H1 (cell line): ENCODE measurements around the gene DMRTC1B. TPM values are rescaled to one million over a fixed set of nuclear protein-coding genes. Genes with fewer than 3 reads are reported as not detected.
"Not testable (repeated sequence)": the region's sequence is repeated elsewhere in the genome, so short reads cannot be mapped to it uniquely, and the experiment has no call there.

Source experiments
- CTCF ChIA-PET: fragments of 300-600 bp; sonication (Branson Sonifier 250); formaldehyde crosslinking; loops from one replicate; lab custom pipeline; 2021; ENCODE audit not compliant: partially characterized antibody; lab: Charles Lee
- POLR2A ChIA-PET: fragments of 300-600 bp; sonication (Branson Sonifier 250); formaldehyde crosslinking; loops from one replicate; lab custom pipeline; 2021; ENCODE audit warnings: inconsistent platforms; ENCODE audit not compliant: partially characterized antibody; lab: Charles Lee
- DNase-seq, 2 experiments: peaks; one replicate each; pipeline versions ENCODE4 v3.0.0 to v3.0.0-alpha.2; 2010 to 2022; ENCODE audit warnings: low spot score in 2 of 2, low read depth in 1 of 2, mixed read lengths in 1 of 2
- FAIRE-seq: peaks from 2 replicates; lab custom pipeline; 2011; peaks lifted over from hg19 to GRCh38; lab: Jason Lieb, UNC
- H2AFZ ChIP-seq: 2 replicates; pipeline ENCODE4 v1.8.1; 2012; ENCODE audit warnings: low read length, inconsistent platforms
- H2AK5ac ChIP-seq: 2 replicates; pipeline ENCODE4 v1.6.1; 2013; ENCODE audit warnings: low read depth, low read length
- H2BK120ac ChIP-seq: replicated peaks from 2 replicates; pipeline ENCODE3; 2013; ENCODE audit warnings: low read depth, low read length, inconsistent platforms
- H2BK12ac ChIP-seq: 2 replicates; pipeline ENCODE4 v1.6.1; 2013; ENCODE audit warnings: low read depth, low read length
- H2BK15ac ChIP-seq: 2 replicates; pipeline ENCODE4 v1.6.1; 2013; ENCODE audit warnings: low read length
- H2BK20ac ChIP-seq: 2 replicates; pipeline ENCODE4 v1.6.1; 2013; ENCODE audit warnings: low read length
- H2BK5ac ChIP-seq: 2 replicates; pipeline ENCODE4 v1.6.1; 2013; ENCODE audit warnings: low read depth, low read length
- H3K14ac ChIP-seq: 2 replicates; pipeline ENCODE4 v1.6.1; 2013; ENCODE audit warnings: inconsistent platforms; ENCODE audit not compliant: insufficient read length
- H3K18ac ChIP-seq: 2 replicates; pipeline ENCODE4 v1.6.1; 2013; ENCODE audit warnings: low read length; ENCODE audit errors: extremely low read depth
- H3K23ac ChIP-seq: 2 replicates; pipeline ENCODE4 v1.6.1; 2013; ENCODE audit warnings: inconsistent platforms; ENCODE audit not compliant: insufficient read length
- H3K23me2 ChIP-seq: 2 replicates; pipeline ENCODE4 v1.6.1; 2013; ENCODE audit warnings: low read depth, low read length
- H3K27ac ChIP-seq: 2 replicates; pipeline ENCODE4 v1.6.1; 2011; ENCODE audit warnings: low read depth, low read length, inconsistent platforms
- H3K27me3 ChIP-seq, 4 experiments: replicated peaks in 1 of 4; 1 replicate in 1 of 4; 2 replicates in 3 of 4; pipeline versions ENCODE4 v1.6.1 to v1.8.1; 2011 to 2013; ENCODE audit warnings: low read length in 3 of 4, mild to moderate bottlenecking in 3 of 4, inconsistent platforms in 2 of 4, mixed read lengths in 2 of 4, moderate library complexity in 1 of 4; ENCODE audit not compliant: control insufficient read depth in 3 of 4, insufficient read depth in 3 of 4; ENCODE audit errors: extremely low read depth in 1 of 4
- H3K36me3 ChIP-seq, 4 experiments: 2 replicates each; pipeline versions ENCODE4 v1.6.1 to v1.8.1; 2011 to 2013; ENCODE audit warnings: mild to moderate bottlenecking in 4 of 4, low read length in 3 of 4, moderate library complexity in 2 of 4, control low read depth in 1 of 4, inconsistent platforms in 1 of 4; ENCODE audit not compliant: insufficient read depth in 4 of 4, control insufficient read depth in 2 of 4
- H3K4ac ChIP-seq: replicated peaks from 2 replicates; pipeline ENCODE3; 2013; ENCODE audit warnings: low read length, low read depth, mixed read lengths, inconsistent platforms; ENCODE audit not compliant: insufficient read length
- H3K4me1 ChIP-seq, 4 experiments: replicated peaks in 1 of 4; 1 replicate in 1 of 4; 2 replicates in 3 of 4; pipeline versions ENCODE4 v1.6.1 to v1.8.1; 2011 to 2013; ENCODE audit warnings: low read length in 3 of 4, inconsistent platforms in 2 of 4, mixed read lengths in 1 of 4; ENCODE audit not compliant: insufficient read depth in 4 of 4, control insufficient read depth in 3 of 4
- H3K4me2 ChIP-seq, 2 experiments: 2 replicates each; pipeline versions ENCODE4 v1.6.1 to v1.8.1; 2011 to 2013; ENCODE audit warnings: low read depth in 2 of 2, low read length in 2 of 2, control low read depth in 1 of 2, inconsistent platforms in 1 of 2, mild to moderate bottlenecking in 1 of 2; ENCODE audit not compliant: insufficient read depth in 1 of 2
- H3K4me3 ChIP-seq, 4 experiments: fragments of 200-600, 300-600 bp in 1 of 4; sonication (generic), shearing (Covaris generic), sonication (Bioruptor Twin) in 1 of 4; 2 replicates each; pipeline versions ENCODE4 v1.5.1 to v1.8.1; 2011 to 2016; ENCODE audit warnings: low read length in 4 of 4, low read depth in 3 of 4, control low read depth in 2 of 4, inconsistent platforms in 2 of 4, mild to moderate bottlenecking in 2 of 4, mixed read lengths in 1 of 4, moderate library complexity in 1 of 4; ENCODE audit not compliant: insufficient read depth in 2 of 4; ENCODE audit errors: extremely low read depth in 1 of 4
- H3K56ac ChIP-seq: replicated peaks from 2 replicates; pipeline ENCODE3; 2013; ENCODE audit warnings: low read depth, mild to moderate bottlenecking, mixed read lengths, low read length, inconsistent platforms; ENCODE audit not compliant: insufficient read length
- H3K79me1 ChIP-seq: 2 replicates; pipeline ENCODE4 v1.6.1; 2013; ENCODE audit warnings: low read depth, low read length, control low read depth
- H3K79me2 ChIP-seq, 2 experiments: 2 replicates each; pipeline versions ENCODE4 v1.6.1 to v1.8.1; 2012 to 2013; ENCODE audit warnings: low read length in 2 of 2, mild to moderate bottlenecking in 2 of 2, inconsistent platforms in 1 of 2; ENCODE audit not compliant: insufficient read depth in 2 of 2, control insufficient read depth in 1 of 2
- H3K9ac ChIP-seq, 4 experiments: replicated peaks in 1 of 4; 1 replicate in 1 of 4; 2 replicates in 3 of 4; pipeline versions ENCODE4 v1.6.1 to v1.8.1; 2011 to 2013; ENCODE audit warnings: low read depth in 3 of 4, low read length in 3 of 4, control low read depth in 2 of 4, mild to moderate bottlenecking in 2 of 4, moderate library complexity in 2 of 4, inconsistent platforms in 1 of 4; ENCODE audit errors: extremely low read depth in 1 of 4
- H3K9me3 ChIP-seq, 2 experiments: 2 replicates each; pipeline versions ENCODE4 v1.6.1 to v1.8.1; 2012 to 2013; ENCODE audit warnings: mild to moderate bottlenecking in 2 of 2, moderate library complexity in 2 of 2, control low read depth in 1 of 2, inconsistent platforms in 1 of 2, low read depth in 1 of 2, low read length in 1 of 2, mixed read lengths in 1 of 2; ENCODE audit not compliant: insufficient read depth in 2 of 2
- H4K20me1 ChIP-seq, 2 experiments: replicated peaks in 1 of 2; 2 replicates each; pipeline versions ENCODE3 to v1.8.1; 2011 to 2013; ENCODE audit warnings: inconsistent platforms in 2 of 2, low read length in 2 of 2, mild to moderate bottlenecking in 1 of 2; ENCODE audit not compliant: insufficient read depth in 2 of 2, control insufficient read depth in 1 of 2
- H4K5ac ChIP-seq: 2 replicates; pipeline ENCODE4 v1.6.1; 2013; ENCODE audit warnings: low read length, low read depth, mixed read lengths, inconsistent platforms; ENCODE audit not compliant: insufficient read length
- H4K8ac ChIP-seq: 2 replicates; pipeline ENCODE4 v1.8.0; 2013; ENCODE audit warnings: mild to moderate bottlenecking, moderate library complexity, low read length, inconsistent platforms; ENCODE audit not compliant: insufficient read depth; ENCODE audit errors: extremely low read depth
- H4K91ac ChIP-seq: replicated peaks from 2 replicates; pipeline ENCODE3; 2013; ENCODE audit warnings: low read length, mixed read lengths, inconsistent platforms; ENCODE audit not compliant: insufficient read length
- WGBS, 2 experiments: shearing (Covaris generic) in 1 of 2; methylation state at CpG; one replicate each; pipeline versions ENCODE4 v1.1.6 to v1.1.7; 2013 to 2015; ENCODE audit warnings: low lambda C conversion rate in 2 of 2, mixed read lengths in 2 of 2, inconsistent platforms in 1 of 2, low coverage in 1 of 2, missing lambda C conversion rate in 1 of 2; ENCODE audit not compliant: insufficient replicate concordance in 2 of 2, insufficient coverage in 1 of 2, insufficient read length in 1 of 2; ENCODE audit errors: extremely low coverage in 1 of 2, missing lambda C conversion rate in 1 of 2; 5-methylcytosine and 5-hydroxymethylcytosine counted together
- polyA plus RNA-seq, 7 experiments: library from polyadenylated mRNA; depleted of rRNA in 3 of 7; stranded (reverse) in 5 of 7; unstranded in 2 of 7; fragments of >200 nt in 5 of 7; fragments of 200-250 nt in 2 of 7; gene quantifications; 1 replicate in 5 of 7; 2 replicates in 1 of 7; 4 replicates in 1 of 7; pipeline versions ENCODE4 v1.2.1 to v1.2.3, GENCODE V29; 2011 to 2013; ENCODE audit warnings: missing spikeins in 2 of 7, mixed read lengths in 2 of 7
- total RNA-seq: library from RNA; stranded (reverse); fragmentation: NEBNext Ultra II Directional; extraction: Animal tissue kit (Norgen Biotek cat#: 25700); gene quantifications from 2 replicates; pipeline ENCODE4 v1.2.1, GENCODE V29; 2021

Gene DMRTC1B
- total and polyA plus RNA-seq, 2 of the 8 experiments (the other 6 are each of a cell fraction or from before 2014, with no cell fraction given): not detected

DNA sequence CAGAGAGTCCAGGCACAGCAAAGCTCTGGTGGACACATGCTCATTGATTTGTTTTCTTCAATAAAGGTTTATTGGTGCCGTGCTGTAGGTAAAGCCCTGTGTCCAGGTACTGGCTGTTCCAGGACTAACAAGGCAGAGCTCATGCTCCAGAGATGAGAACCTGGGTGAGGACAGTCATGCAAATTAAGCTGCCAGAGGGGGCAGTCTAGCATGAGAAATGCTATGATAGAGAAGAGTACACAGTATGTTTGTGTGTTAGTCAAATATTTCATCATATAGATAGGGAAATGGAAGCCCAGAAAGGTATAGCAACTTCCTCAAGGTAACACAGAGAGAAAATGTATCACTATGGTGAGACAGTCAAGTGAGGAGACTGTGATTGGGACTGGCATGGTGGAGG, 11.5 kb downstream of the DMRTC1B start:
- H3K79me1 ChIP-seq, H4K8ac ChIP-seq, H3K4me2 ChIP-seq, H3K27me3 ChIP-seq, H4K5ac ChIP-seq, H2BK120ac ChIP-seq, H3K56ac ChIP-seq, CTCF ChIA-PET, H3K4me1 ChIP-seq, H3K23ac ChIP-seq, H2BK5ac ChIP-seq, H3K14ac ChIP-seq, FAIRE-seq, POLR2A ChIA-PET, H3K4me3 ChIP-seq, H3K4ac ChIP-seq, H4K20me1 ChIP-seq, H2BK12ac ChIP-seq, H3K18ac ChIP-seq, H3K23me2 ChIP-seq, H3K79me2 ChIP-seq, H3K36me3 ChIP-seq, H2AK5ac ChIP-seq, H3K9me3 ChIP-seq, DNase-seq, H4K91ac ChIP-seq, H3K27ac ChIP-seq, H2AFZ ChIP-seq, H3K9ac ChIP-seq, H2BK15ac ChIP-seq, H2BK20ac ChIP-seq: not testable (repeated sequence)
- WGBS, 2 experiments: no CpG with 5 or more reads among the region's 1 CpG

DNA sequence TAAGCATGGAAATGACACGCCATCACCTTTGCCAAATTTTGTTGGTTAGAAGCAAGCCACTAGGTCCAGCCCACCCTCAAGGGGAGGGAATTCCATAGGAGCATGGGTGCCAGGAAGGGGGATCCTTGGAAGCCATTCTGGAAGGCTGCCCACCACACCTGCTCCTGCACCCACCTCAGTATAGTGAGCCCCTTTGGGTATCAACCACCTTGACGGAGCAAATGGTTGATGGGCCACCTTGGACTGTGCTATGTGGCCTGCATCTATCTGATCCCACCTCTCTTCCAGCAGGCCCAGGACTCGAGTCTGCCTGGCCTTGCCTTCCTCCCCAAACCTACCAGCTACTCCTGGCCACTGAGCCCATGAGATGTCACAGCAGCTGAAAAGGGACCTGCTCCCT, 13.7 kb downstream of the DMRTC1B start:
- H2BK5ac ChIP-seq, H3K27me3 ChIP-seq, CTCF ChIA-PET, H3K18ac ChIP-seq, H2BK20ac ChIP-seq, H3K36me3 ChIP-seq, H2BK120ac ChIP-seq, H2AFZ ChIP-seq, H3K23me2 ChIP-seq, H3K56ac ChIP-seq, H3K4me3 ChIP-seq, H4K91ac ChIP-seq, H3K9me3 ChIP-seq, H3K27ac ChIP-seq, H3K4me2 ChIP-seq, H4K8ac ChIP-seq, H3K79me1 ChIP-seq, H4K20me1 ChIP-seq, H4K5ac ChIP-seq, H2BK15ac ChIP-seq, H3K4ac ChIP-seq, H3K4me1 ChIP-seq, H3K9ac ChIP-seq, H2BK12ac ChIP-seq, POLR2A ChIA-PET, H2AK5ac ChIP-seq, H3K14ac ChIP-seq, H3K79me2 ChIP-seq, H3K23ac ChIP-seq, DNase-seq: not testable (repeated sequence)
- WGBS, 2 experiments: 100% methylated on average over 1 of the region's 3 CpGs; no CpG with 5 or more reads in 1 of the 2 experiments
- FAIRE-seq: peak; percentile 45
